Measurements from ENCODE around the gene GPR157.

- TF ChIP-seq POLR2AphosphoS5 (IDR thresholded peaks at IDR 0.05): no peak
- TF ChIP-seq, protein P1, sequence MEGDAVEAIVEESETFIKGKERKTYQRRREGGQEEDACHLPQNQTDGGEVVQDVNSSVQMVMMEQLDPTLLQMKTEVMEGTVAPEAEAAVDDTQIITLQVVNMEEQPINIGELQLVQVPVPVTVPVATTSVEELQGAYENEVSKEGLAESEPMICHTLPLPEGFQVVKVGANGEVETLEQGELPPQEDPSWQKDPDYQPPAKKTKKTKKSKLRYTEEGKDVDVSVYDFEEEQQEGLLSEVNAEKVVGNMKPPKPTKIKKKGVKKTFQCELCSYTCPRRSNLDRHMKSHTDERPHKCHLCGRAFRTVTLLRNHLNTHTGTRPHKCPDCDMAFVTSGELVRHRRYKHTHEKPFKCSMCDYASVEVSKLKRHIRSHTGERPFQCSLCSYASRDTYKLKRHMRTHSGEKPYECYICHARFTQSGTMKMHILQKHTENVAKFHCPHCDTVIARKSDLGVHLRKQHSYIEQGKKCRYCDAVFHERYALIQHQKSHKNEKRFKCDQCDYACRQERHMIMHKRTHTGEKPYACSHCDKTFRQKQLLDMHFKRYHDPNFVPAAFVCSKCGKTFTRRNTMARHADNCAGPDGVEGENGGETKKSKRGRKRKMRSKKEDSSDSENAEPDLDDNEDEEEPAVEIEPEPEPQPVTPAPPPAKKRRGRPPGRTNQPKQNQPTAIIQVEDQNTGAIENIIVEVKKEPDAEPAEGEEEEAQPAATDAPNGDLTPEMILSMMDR (IDR thresholded peaks at IDR 0.05): no peak
- TF ChIP-seq POLR2A (IDR thresholded peaks at IDR 0.05): no peak
- TF ChIP-seq EP300 (IDR thresholded peaks at IDR 0.05; ENCODE audit: low read depth): no peak
Observed at GRCh38 chr1:9136932-9137331, 8.0 kb upstream of the GPR157 start.

Measured in transverse colon (tissue), 4 donors.